ENCODE results near the gene NDUFB10.

DNA sequence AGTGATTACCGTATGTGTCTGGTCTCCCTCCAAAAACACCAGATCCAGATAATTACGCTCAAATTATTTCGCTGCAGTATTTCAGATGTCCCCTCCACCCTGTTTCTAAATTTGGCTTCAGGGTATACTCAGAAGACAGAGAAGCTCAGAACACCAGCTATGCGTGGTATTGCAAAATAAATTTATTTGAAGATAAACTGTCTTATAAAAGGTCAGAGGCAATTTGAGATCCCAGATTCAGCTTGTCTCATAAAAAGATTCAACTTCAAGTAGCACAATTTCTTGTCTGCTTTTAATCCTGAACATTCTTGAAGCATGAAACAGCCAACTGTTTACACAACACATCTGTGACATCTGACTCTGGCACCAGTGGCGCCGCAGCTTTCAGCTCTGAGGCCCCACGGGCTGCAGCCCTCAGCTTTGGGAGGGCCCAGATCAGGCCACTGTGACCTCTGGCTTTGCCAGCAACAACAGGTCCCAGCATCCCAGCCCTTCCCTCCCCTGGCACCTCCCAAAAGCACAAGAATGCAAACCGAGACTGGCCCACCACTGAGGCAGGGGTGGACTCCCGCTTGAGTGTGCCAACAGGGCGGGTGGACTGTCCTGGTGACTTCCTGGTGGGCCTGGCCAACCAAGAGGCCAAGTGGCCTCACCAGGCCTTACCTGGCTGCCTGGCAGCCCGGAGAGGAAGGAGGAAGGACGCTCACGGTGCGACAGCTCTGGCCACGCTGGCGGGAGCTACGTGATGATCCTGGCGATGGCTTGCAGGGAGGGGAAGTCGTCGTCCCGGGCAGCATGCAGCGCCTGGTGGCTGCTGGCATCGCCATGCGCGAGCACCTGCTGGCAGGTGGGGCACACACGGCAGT, 38.4 kb downstream of the NDUFB10 start:
- no peak for TF ChIP-seq POLR2A (IDR thresholded peaks at IDR 0.05)
- TF ChIP-seq, protein P1, sequence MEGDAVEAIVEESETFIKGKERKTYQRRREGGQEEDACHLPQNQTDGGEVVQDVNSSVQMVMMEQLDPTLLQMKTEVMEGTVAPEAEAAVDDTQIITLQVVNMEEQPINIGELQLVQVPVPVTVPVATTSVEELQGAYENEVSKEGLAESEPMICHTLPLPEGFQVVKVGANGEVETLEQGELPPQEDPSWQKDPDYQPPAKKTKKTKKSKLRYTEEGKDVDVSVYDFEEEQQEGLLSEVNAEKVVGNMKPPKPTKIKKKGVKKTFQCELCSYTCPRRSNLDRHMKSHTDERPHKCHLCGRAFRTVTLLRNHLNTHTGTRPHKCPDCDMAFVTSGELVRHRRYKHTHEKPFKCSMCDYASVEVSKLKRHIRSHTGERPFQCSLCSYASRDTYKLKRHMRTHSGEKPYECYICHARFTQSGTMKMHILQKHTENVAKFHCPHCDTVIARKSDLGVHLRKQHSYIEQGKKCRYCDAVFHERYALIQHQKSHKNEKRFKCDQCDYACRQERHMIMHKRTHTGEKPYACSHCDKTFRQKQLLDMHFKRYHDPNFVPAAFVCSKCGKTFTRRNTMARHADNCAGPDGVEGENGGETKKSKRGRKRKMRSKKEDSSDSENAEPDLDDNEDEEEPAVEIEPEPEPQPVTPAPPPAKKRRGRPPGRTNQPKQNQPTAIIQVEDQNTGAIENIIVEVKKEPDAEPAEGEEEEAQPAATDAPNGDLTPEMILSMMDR (IDR thresholded peaks at IDR 0.05), result no peak

Measured in body of pancreas (tissue), 4 donors.